ENCODE measurements around the gene CD274.
"Not testable (repeated sequence)": the region's sequence is repeated elsewhere in the genome, so short reads cannot be mapped to it uniquely, and the experiment has no call there.

The CD274 gene

GRCh38 chr9:5489630-5490490, 39.5 kb downstream of the CD274 start:
- ATAC-seq (ENCODE audit: low read depth) (no peak), DNase-seq (ENCODE audit: low spot score in 2 of 2) (no peak)
- H3K4me1 Mint-ChIP-seq, result peaks cover 9% of the 10 kb centered on the region
- no peak overlapping the region for H3K27ac Mint-ChIP-seq
- H3K36me3 Mint-ChIP-seq, result peaks cover 2% of the 10 kb centered on the region
- no peaks in the 10 kb centered on the region for H3K27me3 Mint-ChIP-seq
- H3K9me3 Mint-ChIP-seq, result no peaks in the 10 kb centered on the region
- H3K4me3 Mint-ChIP-seq, result no peak overlapping the region

GRCh38 chr9:5492965-5493678, 42.8 kb downstream of the CD274 start:
- H3K4me1 Mint-ChIP-seq, result peaks cover 9% of the 10 kb centered on the region

GRCh38 chr9:5493679-5494511, 43.6 kb downstream of the CD274 start:
- Mint-ChIP-seq H3K4me1 (peaks cover 9% of the 10 kb centered on the region), H3K27me3 (no peaks in the 10 kb centered on the region), H3K4me3 (peak overlapping the region; percentile 33), H3K27ac (peak overlapping the region; percentile 60), H3K9me3 (no peaks in the 10 kb centered on the region), H3K36me3 (no peaks in the 10 kb centered on the region)
- ATAC-seq (ENCODE audit: low read depth), result peak; percentile 88
- DNase-seq (ENCODE audit: low spot score in 2 of 2), result peak in 1 of 2 donors; percentile 21

More at GRCh38 chr9:5492965-5493678, 42.8 kb downstream of the CD274 start:
- H3K4me3 Mint-ChIP-seq, result peak overlapping the region; percentile 33
- H3K9me3 Mint-ChIP-seq, result no peaks in the 10 kb centered on the region
- no peaks in the 10 kb centered on the region for H3K36me3 Mint-ChIP-seq
- ATAC-seq (ENCODE audit: low read depth) (no peak), DNase-seq (ENCODE audit: low spot score in 2 of 2) (no peak)
- peak overlapping the region; percentile 60 for H3K27ac Mint-ChIP-seq
- no peaks in the 10 kb centered on the region for H3K27me3 Mint-ChIP-seq

GRCh38 chr9:5494765-5495164, 44.4 kb downstream of the CD274 start:
- not testable (repeated sequence) for H3K27ac Mint-ChIP-seq; H3K4me1 Mint-ChIP-seq; H3K27me3 Mint-ChIP-seq; H3K36me3 Mint-ChIP-seq; DNase-seq (ENCODE audit: low spot score in 2 of 2); H3K4me3 Mint-ChIP-seq; ATAC-seq (ENCODE audit: low read depth); H3K9me3 Mint-ChIP-seq

GRCh38 chr9:5499157-5499556, 48.8 kb downstream of the CD274 start:
- Mint-ChIP-seq H3K4me3 (no peak overlapping the region), H3K27ac (no peak overlapping the region), H3K27me3 (peaks cover 5% of the 10 kb centered on the region), H3K9me3 (no peaks in the 10 kb centered on the region), H3K4me1 (peaks cover 5% of the 10 kb centered on the region), H3K36me3 (peaks cover 6% of the 10 kb centered on the region)
- no peak for DNase-seq (ENCODE audit: low spot score in 2 of 2)
- no peak for ATAC-seq (ENCODE audit: low read depth)

GRCh38 chr9:5499889-5500398, 49.6 kb downstream of the CD274 start:
- Mint-ChIP-seq H3K27me3 (peaks cover 5% of the 10 kb centered on the region), H3K4me3 (no peak overlapping the region), H3K27ac (no peak overlapping the region), H3K4me1 (peaks cover 3% of the 10 kb centered on the region), H3K9me3 (peaks cover 2% of the 10 kb centered on the region), H3K36me3 (peaks cover 9% of the 10 kb centered on the region)
- DNase-seq (ENCODE audit: low spot score in 2 of 2), result no peak
- ATAC-seq (ENCODE audit: low read depth), result no peak

- Mint-ChIP-seq H3K9me3 (peaks cover 2% of the 10 kb centered on the region), H3K27me3 (peaks cover 5% of the 10 kb centered on the region), H3K27ac (no peak overlapping the region), H3K36me3 (peaks cover 9% of the 10 kb centered on the region), H3K4me3 (no peak overlapping the region), H3K4me1 (peaks cover 3% of the 10 kb centered on the region)
- no peak for ATAC-seq (ENCODE audit: low read depth)
- DNase-seq (ENCODE audit: low spot score in 2 of 2), result no peak
Measured at GRCh38 chr9:5500441-5501235, 50.3 kb downstream of the CD274 start.

GRCh38 chr9:5502553-5502952, 52.2 kb downstream of the CD274 start:
- Mint-ChIP-seq H3K4me3 (no peak overlapping the region), H3K4me1 (peaks cover 3% of the 10 kb centered on the region), H3K9me3 (peaks cover 2% of the 10 kb centered on the region), H3K27me3 (peaks cover 5% of the 10 kb centered on the region), H3K27ac (no peak overlapping the region), H3K36me3 (peaks cover 9% of the 10 kb centered on the region)
- ATAC-seq (ENCODE audit: low read depth), result no peak
- no peak for DNase-seq (ENCODE audit: low spot score in 2 of 2)

- H3K36me3 Mint-ChIP-seq, result peaks cover 6% of the 10 kb centered on the region
- ATAC-seq (ENCODE audit: low read depth) (no peak), DNase-seq (ENCODE audit: low spot score in 2 of 2) (no peak)
- H3K4me1 Mint-ChIP-seq, result peaks cover 32% of the 10 kb centered on the region
- no peak overlapping the region for H3K4me3 Mint-ChIP-seq
- peaks cover under 1% of the 10 kb centered on the region for H3K9me3 Mint-ChIP-seq
- no peaks in the 10 kb centered on the region for H3K27me3 Mint-ChIP-seq
- peak overlapping the region; percentile 81 for H3K27ac Mint-ChIP-seq
Measured at GRCh38 chr9:5509573-5509972, 59.2 kb downstream of the CD274 start.

- peak within 1 kb of the TSS; percentile 73 for H3K4me3 Mint-ChIP-seq
Measured at GRCh38 chr9:5510360-5510931, 60.1 kb downstream of the CD274 start, which contains the start of gene PDCD1LG2. TSS of gene PDCD1LG2 (plus strand) at chr9:5510531. CDS start at chr9:5522547, 12,016 bp downstream.

GRCh38 chr9:5510989-5511388, 60.6 kb downstream of the CD274 start:
- no peaks in the 10 kb centered on the region for H3K9me3 Mint-ChIP-seq
- H3K4me3 Mint-ChIP-seq, result peak overlapping the region; percentile 73
- H3K27me3 Mint-ChIP-seq, result no peaks in the 10 kb centered on the region

More at GRCh38 chr9:5510360-5510931, 60.1 kb downstream of the CD274 start, which contains the start of gene PDCD1LG2:
- peaks cover 32% of the 10 kb centered on the region for H3K4me1 Mint-ChIP-seq
- DNase-seq (ENCODE audit: low spot score in 2 of 2) (no peak), ATAC-seq (ENCODE audit: low read depth) (peak; percentile 80)
- peaks cover 5% of the 10 kb centered on the region for H3K36me3 Mint-ChIP-seq
- H3K27me3 Mint-ChIP-seq, result no peaks in the 10 kb centered on the region
- peak within 1 kb of the TSS; percentile 81 for H3K27ac Mint-ChIP-seq
- no peaks in the 10 kb centered on the region for H3K9me3 Mint-ChIP-seq

GRCh38 chr9:5511476-5511875, 61.1 kb downstream of the CD274 start:
- H3K27ac Mint-ChIP-seq, result no peak overlapping the region
- ATAC-seq (ENCODE audit: low read depth), result no peak
- DNase-seq (ENCODE audit: low spot score in 2 of 2), result no peak
- H3K4me3 Mint-ChIP-seq, result no peak overlapping the region
- peaks cover 32% of the 10 kb centered on the region for H3K4me1 Mint-ChIP-seq
- H3K36me3 Mint-ChIP-seq, result peaks cover 5% of the 10 kb centered on the region
- H3K9me3 Mint-ChIP-seq, result no peaks in the 10 kb centered on the region
- H3K27me3 Mint-ChIP-seq, result no peaks in the 10 kb centered on the region

More at GRCh38 chr9:5510989-5511388, 60.6 kb downstream of the CD274 start:
- Mint-ChIP-seq H3K27ac (peak overlapping the region; percentile 81), H3K4me1 (peaks cover 32% of the 10 kb centered on the region), H3K36me3 (peaks cover 5% of the 10 kb centered on the region)
- ATAC-seq (ENCODE audit: low read depth), result no peak
- no peak for DNase-seq (ENCODE audit: low spot score in 2 of 2)

Data from memory B cell (primary cell).